K562 (cell line): Measurements from ENCODE around the gene ODAD3. TPM values are rescaled to one million over a fixed set of nuclear protein-coding genes. Genes with fewer than 3 reads are reported as not detected.

Experiments used
- ARNT ChIP-seq, 2 experiments: fragments of 450-650 bp; IDR thresholded peaks; 2 replicates each; pipeline ENCODE4 v1.6.1; 2016; ENCODE audit warnings: mild to moderate bottlenecking in 1 of 2
- CBFA2T2 ChIP-seq: fragments of 450-650 bp; conservative IDR thresholded peaks from 2 replicates; pipeline ENCODE4 v1.6.1; 2017; ENCODE audit warnings: mild to moderate bottlenecking
- CHD2 ChIP-seq: IDR thresholded peaks from 2 replicates; pipeline ENCODE4 v1.6.1; 2011; ENCODE audit warnings: low read depth, low read length
- ETV1 ChIP-seq: fragments of 450-650 bp; conservative IDR thresholded peaks from 2 replicates; pipeline ENCODE4 v1.6.1; 2016; ENCODE audit warnings: missing genetic modification characterization, control low read depth, low read depth, missing compliant biosample characterization
- EZH2 ChIP-seq: IDR thresholded peaks from 2 replicates; pipeline ENCODE4 v1.6.1; 2012; ENCODE audit warnings: low read depth, mild to moderate bottlenecking, inconsistent platforms, low read length, borderline replicate concordance
- JUN ChIP-seq, 2 experiments: sonication (generic) in 1 of 2; formaldehyde crosslinking in 1 of 2; IDR thresholded peaks; 2 replicates each; pipeline versions ENCODE4 v1.6.1 to v1.8.0; 2012 to 2022; ENCODE audit warnings: borderline replicate concordance in 2 of 2, mild to moderate bottlenecking in 2 of 2, improper control_type of control experiment in 1 of 2, low read depth in 1 of 2, low read length in 1 of 2, missing genetic modification reagents in 1 of 2
- MCM5 ChIP-seq: fragments of 450-650 bp; IDR thresholded peaks from 2 replicates; pipeline ENCODE4 v1.6.1; 2016; ENCODE audit warnings: low read depth
- PHB ChIP-seq: fragments of 250-450 bp; sonication (Bioruptor Pico); IDR thresholded peaks from 2 replicates; pipeline ENCODE4 v1.5.0; 2021
- POLR2G ChIP-seq: fragments of 200-400 bp; formaldehyde crosslinking; IDR thresholded peaks from 2 replicates; pipeline ENCODE4 v1.6.1; 2017; ENCODE audit warnings: low read depth, mild to moderate bottlenecking, antibody characterized with exemption, low read length, moderate library complexity
- SMC3 ChIP-seq: conservative IDR thresholded peaks from 2 replicates; pipeline ENCODE4 v1.6.1; 2011; ENCODE audit warnings: low read depth, low read length, improper control_type of control experiment; ENCODE audit not compliant: insufficient read depth
- SRSF7 ChIP-seq: fragments of 200-400 bp; formaldehyde crosslinking; optimal IDR thresholded peaks from 2 replicates; pipeline ENCODE3; 2017; ENCODE audit warnings: mild to moderate bottlenecking, low read depth, low read length
- TAF7 ChIP-seq: fragments of 450-650 bp; IDR thresholded peaks from 2 replicates; pipeline ENCODE4 v1.6.1; 2016; ENCODE audit warnings: missing genetic modification characterization, missing compliant biosample characterization
- XRCC3 ChIP-seq: fragments of 450-650 bp; IDR thresholded peaks from 2 replicates; pipeline ENCODE4 v1.6.1; 2017; ENCODE audit warnings: mild to moderate bottlenecking, moderate library complexity
- ZNF143 ChIP-seq: sonication (generic); formaldehyde crosslinking; IDR thresholded peaks from 2 replicates; pipeline ENCODE4 v1.9.0; 2022; ENCODE audit warnings: mild to moderate bottlenecking, missing genetic modification reagents
- ZNF444 ChIP-seq: fragments of 250-450 bp; sonication (Bioruptor Pico); IDR thresholded peaks from 2 replicates; pipeline ENCODE4 v1.4.0; 2020; ENCODE audit warnings: mild to moderate bottlenecking, moderate library complexity
- ZNF445 ChIP-seq: fragments of 250-450 bp; sonication (Bioruptor Pico); IDR thresholded peaks from 2 replicates; pipeline ENCODE4 v1.4.0; 2020; ENCODE audit warnings: low read depth, mild to moderate bottlenecking, moderate library complexity
- ZNF57 ChIP-seq: fragments of 450-650 bp; formaldehyde crosslinking; IDR thresholded peaks from 2 replicates; pipeline ENCODE4 v1.4.0; 2020; ENCODE audit warnings: mild to moderate bottlenecking, moderate library complexity
- ZNF75A ChIP-seq: fragments of 450-650 bp; formaldehyde crosslinking; IDR thresholded peaks from 2 replicates; pipeline ENCODE4 v1.4.0; 2020; ENCODE audit warnings: mild to moderate bottlenecking
- ZNF76 ChIP-seq: fragments of 250-450 bp; sonication (Bioruptor Pico); IDR thresholded peaks from 2 replicates; pipeline ENCODE4 v1.4.0; 2020; ENCODE audit warnings: mild to moderate bottlenecking, moderate library complexity, borderline replicate concordance
- ZNF830 ChIP-seq: fragments of 250-450 bp; sonication (Bioruptor Pico); IDR thresholded peaks from 2 replicates; pipeline ENCODE4 v1.5.0; 2021; ENCODE audit warnings: mild to moderate bottlenecking
- polyA plus RNA-seq, 8 experiments: library from polyadenylated mRNA; depleted of rRNA in 4 of 8; stranded (reverse) in 5 of 8; unstranded in 3 of 8; fragments of >200 nt; fragmentation: Nextera tagmentation in 2 of 8; fragmentation: Illumina TruSeq in 1 of 8; extraction: Ambion mirVana in 2 of 8; extraction: Trizol in 1 of 8; gene quantifications; 2 replicates each; pipeline versions ENCODE4 v1.2.1 to v1.2.3, GENCODE V29; 2011 to 2014; ENCODE audit warnings: inconsistent platforms in 1 of 8, missing spikeins in 1 of 8
- total RNA-seq, 7 experiments: library from RNA; depleted of rRNA in 6 of 7; stranded (reverse); fragments of >200 nt in 6 of 7; fragmentation: Illumina TruSeq in 2 of 7; extraction: Trizol in 2 of 7; gene quantifications; 2 replicates each; pipeline versions ENCODE4 v1.2.1 to v1.2.3, GENCODE V29; 2011 to 2021; ENCODE audit warnings: low replicate concordance in 1 of 7
- TF ChIP-seq, protein P1 (sequence below): fragments of 450-650 bp; IDR thresholded peaks from 2 replicates; pipeline ENCODE4 v1.6.1; 2016; ENCODE audit warnings: mild to moderate bottlenecking
- TF ChIP-seq, protein P2 (sequence below): fragments of 250-450 bp; sonication (Bioruptor Pico); IDR thresholded peaks from 2 replicates; pipeline ENCODE4 v1.4.0; 2020; ENCODE audit warnings: borderline replicate concordance
- TF ChIP-seq, protein P3 (sequence below): fragments of 250-450 bp; sonication (Bioruptor Pico); IDR thresholded peaks from 2 replicates; pipeline ENCODE4 v1.4.0; 2020

ODAD3 gene
- total and polyA plus RNA-seq, 9 of the 15 experiments (the other 6 are each of a cell fraction or from before 2014, with no cell fraction given) = 0.07 to 0.72 (median 0.14) TPM; not detected in 2

DNA sequence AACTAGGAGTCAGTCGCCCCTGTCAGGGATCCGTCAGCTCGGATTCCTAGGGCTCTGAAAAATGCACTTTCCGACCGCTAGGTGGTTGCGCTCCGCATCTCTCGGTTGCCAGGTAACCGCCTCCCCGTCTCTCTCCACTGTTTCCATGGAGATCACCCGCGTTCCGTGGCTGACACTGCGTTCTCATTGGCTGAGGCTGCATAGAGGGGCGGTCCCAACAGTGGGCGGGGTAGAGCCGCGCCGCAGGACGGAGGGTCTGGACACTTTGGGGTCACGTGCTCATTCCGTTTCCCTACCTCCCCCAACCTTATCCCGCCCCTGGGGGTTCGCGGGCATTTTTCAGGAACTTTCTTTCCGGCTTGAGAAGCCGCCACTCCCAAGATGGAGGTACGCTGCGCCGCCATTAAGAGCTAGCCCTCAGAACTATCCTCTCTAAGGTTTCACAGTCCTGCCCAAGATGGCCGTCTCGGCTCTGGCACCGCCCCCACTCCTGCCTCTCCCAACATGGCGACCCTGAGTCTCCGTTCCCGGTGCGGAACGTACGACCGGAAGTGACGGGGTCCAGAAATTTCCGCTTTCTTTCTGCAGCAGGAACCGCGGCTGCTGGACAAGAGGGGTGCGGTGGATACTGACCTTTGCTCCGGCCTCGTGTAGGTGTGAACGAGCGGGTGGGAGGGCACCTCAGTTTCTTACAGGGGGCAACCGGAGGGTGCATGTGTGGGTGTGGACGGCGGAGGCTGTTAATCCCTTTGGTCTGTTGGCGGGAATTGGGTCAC lies at the start of gene ODAD3, which contains the start of gene PRKCSH (continued):
- TF ChIP-seq, protein P1, sequence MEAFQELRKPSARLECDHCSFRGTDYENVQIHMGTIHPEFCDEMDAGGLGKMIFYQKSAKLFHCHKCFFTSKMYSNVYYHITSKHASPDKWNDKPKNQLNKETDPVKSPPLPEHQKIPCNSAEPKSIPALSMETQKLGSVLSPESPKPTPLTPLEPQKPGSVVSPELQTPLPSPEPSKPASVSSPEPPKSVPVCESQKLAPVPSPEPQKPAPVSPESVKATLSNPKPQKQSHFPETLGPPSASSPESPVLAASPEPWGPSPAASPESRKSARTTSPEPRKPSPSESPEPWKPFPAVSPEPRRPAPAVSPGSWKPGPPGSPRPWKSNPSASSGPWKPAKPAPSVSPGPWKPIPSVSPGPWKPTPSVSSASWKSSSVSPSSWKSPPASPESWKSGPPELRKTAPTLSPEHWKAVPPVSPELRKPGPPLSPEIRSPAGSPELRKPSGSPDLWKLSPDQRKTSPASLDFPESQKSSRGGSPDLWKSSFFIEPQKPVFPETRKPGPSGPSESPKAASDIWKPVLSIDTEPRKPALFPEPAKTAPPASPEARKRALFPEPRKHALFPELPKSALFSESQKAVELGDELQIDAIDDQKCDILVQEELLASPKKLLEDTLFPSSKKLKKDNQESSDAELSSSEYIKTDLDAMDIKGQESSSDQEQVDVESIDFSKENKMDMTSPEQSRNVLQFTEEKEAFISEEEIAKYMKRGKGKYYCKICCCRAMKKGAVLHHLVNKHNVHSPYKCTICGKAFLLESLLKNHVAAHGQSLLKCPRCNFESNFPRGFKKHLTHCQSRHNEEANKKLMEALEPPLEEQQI = no peak
- TF ChIP-seq ZNF830 (no peak), SRSF7 (no peak), ZNF143 (CRISPR knock-in tag) (no peak), ETV1 (peak; percentile 90), ZNF75A (CRISPR knock-in tag) (no peak), MCM5 (no peak), ZNF57 (no peak), PHB (CRISPR knock-in tag) (no peak), ZNF445 (CRISPR knock-in tag) (no peak), ZNF76 (no peak), SMC3 (0 out of 2 replicates have a peak, but pooled peaks have one; percentile 14), XRCC3 (no peak), EZH2 (no peak), JUN (IDR thresholded peaks at IDR 0.05; ENCODE audit: borderline replicate concordance, low read depth, low read length) (no peak), JUN (CRISPR knock-in tag; IDR thresholded peaks at IDR 0.05; ENCODE audit: borderline replicate concordance) (no peak), ARNT (IDR thresholded peaks at IDR 0.05) (no peak), CHD2 (no peak), POLR2G (peak; percentile 78), CBFA2T2 (peak; percentile 83), TAF7 (tag) (peak; percentile 52; the same call in 1 of the 2 replicates), ZNF444 (CRISPR knock-in tag) (no peak)
- TF ChIP-seq, protein P2, sequence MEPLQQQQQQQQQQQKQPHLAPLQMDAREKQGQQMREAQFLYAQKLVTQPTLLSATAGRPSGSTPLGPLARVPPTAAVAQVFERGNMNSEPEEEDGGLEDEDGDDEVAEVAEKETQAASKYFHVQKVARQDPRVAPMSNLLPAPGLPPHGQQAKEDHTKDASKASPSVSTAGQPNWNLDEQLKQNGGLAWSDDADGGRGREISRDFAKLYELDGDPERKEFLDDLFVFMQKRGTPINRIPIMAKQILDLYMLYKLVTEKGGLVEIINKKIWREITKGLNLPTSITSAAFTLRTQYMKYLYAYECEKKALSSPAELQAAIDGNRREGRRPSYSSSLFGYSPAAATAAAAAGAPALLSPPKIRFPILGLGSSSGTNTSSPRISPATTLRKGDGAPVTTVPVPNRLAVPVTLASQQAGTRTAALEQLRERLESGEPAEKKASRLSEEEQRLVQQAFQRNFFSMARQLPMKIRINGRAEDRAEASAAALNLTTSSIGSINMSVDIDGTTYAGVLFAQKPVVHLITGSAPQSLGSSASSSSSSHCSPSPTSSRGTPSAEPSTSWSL (CRISPR knock-in tag) = no peak
- TF ChIP-seq, protein P3, sequence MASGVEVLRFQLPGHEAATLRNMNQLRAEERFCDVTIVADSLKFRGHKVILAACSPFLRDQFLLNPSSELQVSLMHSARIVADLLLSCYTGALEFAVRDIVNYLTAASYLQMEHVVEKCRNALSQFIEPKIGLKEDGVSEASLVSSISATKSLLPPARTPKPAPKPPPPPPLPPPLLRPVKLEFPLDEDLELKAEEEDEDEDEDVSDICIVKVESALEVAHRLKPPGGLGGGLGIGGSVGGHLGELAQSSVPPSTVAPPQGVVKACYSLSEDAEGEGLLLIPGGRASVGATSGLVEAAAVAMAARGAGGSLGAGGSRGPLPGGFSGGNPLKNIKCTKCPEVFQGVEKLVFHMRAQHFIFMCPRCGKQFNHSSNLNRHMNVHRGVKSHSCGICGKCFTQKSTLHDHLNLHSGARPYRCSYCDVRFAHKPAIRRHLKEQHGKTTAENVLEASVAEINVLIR (CRISPR knock-in tag) = peak; percentile 92
